HG03432 (cell line): Measurements from ENCODE around the gene SNRNP40.
"Not testable (repeated sequence)": the region's sequence is repeated elsewhere in the genome, so short reads cannot be mapped to it uniquely, and the experiment has no call there.

ENCODE experiments used
- ATAC-seq: cut with Tn5 transposase; IDR thresholded peaks from one replicate; pipeline ENCODE4 v1.9.1; 2021; ENCODE audit warnings: mild to moderate bottlenecking, moderate library complexity; ENCODE audit not compliant: unreplicated experiment

The SNRNP40 gene

GRCh38 chr1:31287791-31288190 is 8.8 kb downstream of the SNRNP40 start:
- ATAC-seq: not testable (repeated sequence)

DNA sequence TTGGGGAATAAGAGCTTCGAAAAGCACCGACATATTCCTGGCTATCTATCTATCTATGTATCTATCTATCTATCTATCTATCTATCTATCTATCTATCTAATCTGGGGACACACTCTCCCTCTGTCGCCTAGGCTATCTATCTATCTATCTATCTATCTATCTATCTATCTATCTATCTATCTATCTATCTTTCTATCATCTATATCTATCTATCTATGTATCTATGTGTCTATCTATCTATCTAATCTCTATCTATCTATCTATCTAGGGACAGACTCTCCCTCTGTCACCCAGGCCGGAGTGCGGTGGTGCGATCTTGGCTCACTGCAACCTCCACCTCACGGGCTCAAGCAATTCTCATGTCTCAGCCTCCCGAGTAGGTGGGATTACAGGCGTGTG is 14.2 kb downstream of the SNRNP40 start:
- ATAC-seq: not testable (repeated sequence)

DNA sequence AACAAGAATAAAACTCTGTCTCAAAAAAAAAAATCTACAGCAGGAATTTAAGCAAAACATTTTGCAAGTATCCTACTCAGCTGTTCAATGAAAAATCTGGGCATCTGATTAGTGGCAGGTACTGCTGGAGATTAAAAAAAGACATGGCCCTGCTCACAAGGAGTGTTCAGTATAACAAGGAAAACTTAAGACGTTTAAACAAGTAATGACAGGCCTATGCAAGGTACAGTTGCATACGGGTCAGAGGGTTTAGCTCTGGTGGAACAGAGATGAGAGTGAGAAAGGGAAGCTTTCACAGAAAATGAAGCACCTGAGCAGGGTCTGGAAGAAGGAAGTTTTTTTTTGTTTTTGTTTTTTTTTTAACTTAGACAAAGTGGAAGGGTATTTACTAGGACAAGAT is 23.0 kb downstream of the SNRNP40 start:
- no peak for ATAC-seq

DNA sequence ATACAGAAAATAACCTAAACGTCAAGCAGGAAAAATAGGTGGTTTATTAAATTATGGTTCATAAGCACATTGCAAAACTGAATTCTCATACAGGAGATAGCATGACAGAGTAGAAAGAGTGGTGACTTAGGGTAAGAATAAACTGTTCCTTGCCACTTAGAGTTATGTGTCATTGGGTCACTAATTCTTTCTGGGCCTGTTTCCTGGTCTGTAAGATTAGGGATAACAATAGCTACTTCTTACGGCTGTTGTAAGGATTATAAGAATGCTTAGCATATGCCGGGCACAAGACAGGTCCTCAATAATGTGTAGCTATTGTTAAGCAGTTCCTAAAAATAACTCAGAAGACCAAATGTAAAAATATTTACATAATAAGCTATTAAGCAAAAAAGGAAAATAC is 24.2 kb downstream of the SNRNP40 start:
- no peak for ATAC-seq

DNA sequence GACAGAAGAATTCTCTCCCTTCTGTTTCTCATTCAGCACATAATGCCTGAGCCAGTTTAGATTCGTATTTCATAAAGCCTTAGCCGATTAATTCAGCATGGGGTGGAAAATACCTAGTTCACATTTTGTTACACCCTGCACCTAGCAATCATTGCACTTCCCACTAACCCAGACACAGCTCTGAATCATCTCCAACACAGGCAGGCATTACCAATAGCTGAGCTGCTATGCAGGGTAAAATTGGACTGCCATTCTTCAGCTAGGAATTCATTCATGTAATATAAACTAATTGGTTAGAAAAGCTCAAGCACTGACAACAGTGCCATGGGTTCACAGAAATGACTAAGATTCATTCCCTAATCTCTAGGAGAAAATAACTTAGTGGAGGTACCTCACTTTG is 30.0 kb downstream of the SNRNP40 start:
- ATAC-seq: no peak

- no peak for ATAC-seq
Observed at GRCh38 chr1:31264790-31265386, 31.7 kb downstream of the SNRNP40 start.

DNA sequence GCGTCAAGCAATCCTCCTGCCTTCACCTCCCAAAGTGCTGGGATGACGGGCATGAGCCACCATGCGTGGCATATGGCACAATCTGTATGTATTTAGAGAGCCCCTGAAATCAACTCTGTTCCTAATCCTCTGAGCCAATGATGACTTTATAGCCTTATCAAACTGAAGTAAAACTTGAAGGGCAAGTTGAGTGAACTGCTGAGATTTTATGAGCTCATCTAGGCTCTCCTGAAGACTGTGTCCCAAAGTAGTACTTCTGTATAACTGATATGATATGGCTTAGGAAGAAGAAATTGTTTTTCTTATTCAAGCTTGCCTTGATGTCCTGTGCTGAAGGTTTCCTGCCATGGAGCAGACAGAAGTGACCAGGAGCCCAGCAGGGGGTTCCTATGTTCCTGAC is 33.2 kb downstream of the SNRNP40 start:
- no peak for ATAC-seq

DNA sequence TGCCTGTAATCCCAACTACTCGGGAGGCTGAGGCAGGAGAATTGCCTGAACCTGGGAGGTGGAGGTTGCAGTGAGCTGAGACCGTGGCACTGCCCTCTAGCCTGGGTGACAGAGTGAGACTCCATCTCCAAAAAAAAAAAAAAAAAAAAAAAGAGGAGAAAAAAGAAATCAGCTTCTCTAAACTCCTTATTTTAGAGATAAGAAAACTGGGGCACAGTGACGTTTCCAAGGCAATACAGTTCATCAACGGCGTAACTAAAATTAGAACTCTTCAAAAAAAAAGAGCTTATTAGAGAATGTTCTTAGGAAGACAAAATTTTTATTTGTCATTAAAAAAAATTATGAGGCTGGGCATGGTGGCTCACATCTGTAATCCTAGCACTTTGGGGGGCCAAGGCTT is 34.2 kb downstream of the SNRNP40 start:
- ATAC-seq: not testable (repeated sequence)

- ATAC-seq: no peak
Observed at GRCh38 chr1:31261916-31262315, 34.7 kb downstream of the SNRNP40 start.

- no peak for ATAC-seq
Observed at GRCh38 chr1:31259746-31260145, 36.8 kb downstream of the SNRNP40 start.

DNA sequence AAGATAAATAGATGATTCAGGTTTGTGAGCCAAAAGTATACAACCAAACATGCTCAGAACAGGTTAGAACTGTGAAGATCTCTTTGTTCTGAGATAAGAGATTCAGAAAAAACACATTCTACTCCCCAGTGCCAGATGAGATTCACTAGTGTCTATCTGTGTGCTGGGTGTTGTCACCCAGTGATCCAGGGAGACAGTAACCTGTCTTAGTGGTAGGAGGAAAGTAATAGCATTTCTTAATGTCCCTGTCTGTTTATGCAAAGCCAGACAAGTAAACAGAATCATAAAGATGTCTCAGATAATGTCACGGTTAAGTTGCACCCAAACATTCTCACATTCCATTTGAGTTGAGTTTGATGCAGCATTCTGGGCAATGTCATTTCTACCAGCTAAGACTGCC is 38.0 kb downstream of the SNRNP40 start:
- ATAC-seq: no peak

DNA sequence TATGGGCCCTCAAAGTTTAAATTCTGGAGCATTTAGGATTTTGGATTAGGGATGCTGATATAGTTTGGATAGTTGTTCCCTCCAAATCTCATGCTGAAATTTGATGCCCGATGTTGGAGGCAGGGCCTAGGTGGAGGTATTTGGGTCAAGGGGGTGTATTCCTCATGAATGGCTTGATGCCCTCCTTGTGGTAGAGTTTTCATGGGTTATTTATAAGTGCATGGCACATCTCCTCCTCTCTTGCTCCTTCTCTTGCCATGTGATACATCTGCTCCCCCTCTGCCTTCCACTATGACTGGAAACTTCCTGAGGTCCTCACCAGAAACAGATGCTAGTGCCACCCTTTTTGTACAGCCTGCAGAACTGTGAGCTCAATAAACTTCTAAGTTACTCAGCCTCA is 39.4 kb downstream of the SNRNP40 start:
- ATAC-seq: no peak

DNA sequence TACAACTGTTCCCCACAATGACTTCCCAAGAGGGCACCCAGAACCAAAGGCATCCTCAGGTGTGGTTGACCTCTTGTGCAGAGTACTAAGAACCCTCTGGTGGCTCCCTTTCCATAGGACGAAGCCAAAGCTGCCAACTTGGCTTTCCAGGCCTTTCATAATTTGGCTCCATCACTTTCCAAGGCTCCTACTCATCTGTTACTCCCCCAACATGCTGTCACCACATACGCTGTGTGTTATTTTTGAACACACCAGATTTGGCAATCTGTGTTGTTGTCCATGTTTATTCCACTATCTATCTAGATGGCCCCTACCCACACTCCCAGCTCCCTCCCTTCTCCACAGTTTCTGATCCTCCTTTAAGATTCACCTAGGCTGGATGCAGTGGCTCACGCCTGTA is 46.7 kb downstream of the SNRNP40 start:
- no peak for ATAC-seq

- ATAC-seq: no peak
Observed at GRCh38 chr1:31248276-31248675, 48.3 kb downstream of the SNRNP40 start.

DNA sequence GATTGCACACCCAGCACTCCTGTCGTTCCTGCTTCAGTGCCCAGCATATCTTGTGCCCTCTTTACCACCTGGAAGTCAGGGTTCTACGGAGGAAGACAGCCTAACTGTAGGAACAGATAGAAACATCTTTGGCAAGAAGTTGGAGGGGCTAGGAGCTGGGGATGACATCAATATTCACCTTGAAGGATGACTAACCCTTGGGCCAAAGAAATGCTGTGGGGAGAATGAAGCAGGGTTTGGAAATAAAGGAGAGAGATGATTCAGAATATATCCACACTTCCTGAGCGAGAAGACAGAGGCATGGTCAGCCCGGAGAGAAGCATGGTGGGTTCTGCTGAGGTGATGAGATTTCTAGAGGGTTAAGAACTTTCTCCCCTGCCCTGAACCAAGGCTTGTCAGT is 52.3 kb downstream of the SNRNP40 start:
- no peak for ATAC-seq

DNA sequence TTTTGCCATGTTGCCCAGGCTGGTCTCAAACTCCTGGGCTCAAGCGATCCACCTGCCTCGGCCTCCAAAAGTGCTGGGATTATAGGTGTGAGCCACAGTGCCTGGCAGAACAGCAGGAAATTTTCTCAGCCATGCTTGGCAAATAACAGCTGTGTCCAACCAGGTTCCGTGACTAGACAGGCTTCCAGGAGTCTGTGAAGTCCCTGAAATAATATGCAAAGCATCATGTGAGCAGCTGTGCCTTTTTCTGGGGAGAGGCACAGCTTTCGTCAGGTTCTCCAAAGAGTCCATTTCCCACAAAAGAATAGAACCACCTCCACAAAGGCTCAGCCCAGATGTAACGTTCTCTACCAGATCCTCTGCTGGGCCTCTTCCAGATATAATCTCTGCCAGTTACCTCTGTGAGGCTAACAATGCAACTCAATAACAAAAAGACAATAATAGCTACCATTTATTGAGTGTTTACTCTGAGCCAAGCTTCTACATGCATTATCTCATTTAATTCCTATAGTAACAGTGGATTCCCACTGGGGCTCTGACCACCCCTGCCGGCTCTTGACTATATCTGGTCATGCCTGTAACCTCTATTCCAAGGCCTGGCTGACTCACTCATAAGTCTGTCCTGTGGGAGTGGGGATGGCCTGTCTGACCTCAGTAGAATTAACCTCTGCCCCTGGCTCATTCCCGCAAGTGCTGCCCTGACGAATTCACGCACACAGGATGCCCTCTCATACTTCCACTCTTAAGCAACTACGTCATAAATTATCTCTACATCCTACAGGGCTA is 52.9 kb downstream of the SNRNP40 start:
- no peak for ATAC-seq

DNA sequence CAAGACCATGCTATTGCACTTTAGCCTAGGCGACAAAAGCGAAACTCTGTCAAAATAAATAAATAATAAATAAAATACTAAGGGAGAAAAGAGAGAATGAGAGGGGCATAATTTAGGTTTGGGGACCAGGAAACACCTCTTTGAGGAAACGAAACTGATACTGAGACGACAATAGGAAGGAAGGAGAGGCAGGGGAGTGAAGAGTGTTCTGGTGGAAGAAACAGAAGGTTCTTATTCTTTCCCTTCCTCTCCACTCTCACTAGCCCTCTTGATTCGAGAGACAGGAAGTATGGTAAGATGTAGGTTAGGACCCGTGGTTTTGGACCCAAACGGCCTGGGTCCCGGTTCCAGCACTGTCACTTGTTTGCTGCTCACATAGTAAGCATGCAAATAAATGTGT is 55.3 kb downstream of the SNRNP40 start:
- ATAC-seq: no peak

- no peak for ATAC-seq
Observed at GRCh38 chr1:31239653-31240241, 56.8 kb downstream of the SNRNP40 start, which contains the start of gene NKAIN1. NKAIN1 (minus strand) TSS chr1:31239887; CDS start chr1:31239547, 340 bp downstream.

GRCh38 chr1:31238986-31239613 is 57.5 kb downstream of the SNRNP40 start:
- ATAC-seq: no peak

DNA sequence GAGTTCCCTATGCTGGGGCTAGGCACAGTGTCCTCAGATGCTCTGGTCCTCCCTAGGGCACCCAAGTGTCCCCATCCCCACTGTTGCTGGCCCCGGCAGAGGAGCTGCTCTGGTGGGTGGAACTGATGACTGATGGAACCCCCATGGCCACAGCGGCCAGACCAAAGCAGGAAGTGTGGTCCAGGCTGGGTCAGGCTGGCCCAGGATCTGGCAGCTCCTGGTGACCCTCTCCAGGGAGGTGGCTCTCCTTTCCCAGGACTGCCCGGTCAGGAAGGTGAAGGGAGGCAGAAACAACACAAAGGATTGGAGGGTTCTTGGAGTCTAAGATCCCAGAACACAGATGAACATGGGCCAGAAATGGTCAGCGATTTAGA is 58.0 kb downstream of the SNRNP40 start:
- ATAC-seq: no peak

DNA sequence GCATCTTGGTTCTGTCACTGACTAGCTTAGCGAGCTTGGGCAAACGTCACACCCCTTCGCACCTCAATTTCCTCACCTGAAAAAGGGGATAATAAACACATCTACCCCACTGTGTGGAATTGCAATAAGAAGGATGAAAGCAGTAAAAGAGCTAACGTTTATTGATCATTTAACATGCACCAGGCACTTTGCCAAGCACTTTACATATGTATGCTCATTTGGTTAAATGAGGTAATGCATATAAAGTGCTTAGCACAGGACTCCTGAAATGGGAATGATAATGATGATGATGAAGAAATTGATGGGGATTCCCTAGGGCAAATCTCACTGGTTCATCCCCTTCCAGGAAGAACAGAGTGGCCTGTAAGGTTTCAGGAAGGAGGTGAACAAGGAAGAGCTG is 61.7 kb downstream of the SNRNP40 start:
- no peak for ATAC-seq
